NCI-H446 treated with DMSO at 0.1 percent for 48 hours (cell line): ENCODE measurements around the gene MAPKAPK3.

Experiments
- DNase-seq: peaks from one replicate; lab custom pipeline; 2025; lab: John Stamatoyannopoulos, UW

MAPKAPK3 gene

DNA sequence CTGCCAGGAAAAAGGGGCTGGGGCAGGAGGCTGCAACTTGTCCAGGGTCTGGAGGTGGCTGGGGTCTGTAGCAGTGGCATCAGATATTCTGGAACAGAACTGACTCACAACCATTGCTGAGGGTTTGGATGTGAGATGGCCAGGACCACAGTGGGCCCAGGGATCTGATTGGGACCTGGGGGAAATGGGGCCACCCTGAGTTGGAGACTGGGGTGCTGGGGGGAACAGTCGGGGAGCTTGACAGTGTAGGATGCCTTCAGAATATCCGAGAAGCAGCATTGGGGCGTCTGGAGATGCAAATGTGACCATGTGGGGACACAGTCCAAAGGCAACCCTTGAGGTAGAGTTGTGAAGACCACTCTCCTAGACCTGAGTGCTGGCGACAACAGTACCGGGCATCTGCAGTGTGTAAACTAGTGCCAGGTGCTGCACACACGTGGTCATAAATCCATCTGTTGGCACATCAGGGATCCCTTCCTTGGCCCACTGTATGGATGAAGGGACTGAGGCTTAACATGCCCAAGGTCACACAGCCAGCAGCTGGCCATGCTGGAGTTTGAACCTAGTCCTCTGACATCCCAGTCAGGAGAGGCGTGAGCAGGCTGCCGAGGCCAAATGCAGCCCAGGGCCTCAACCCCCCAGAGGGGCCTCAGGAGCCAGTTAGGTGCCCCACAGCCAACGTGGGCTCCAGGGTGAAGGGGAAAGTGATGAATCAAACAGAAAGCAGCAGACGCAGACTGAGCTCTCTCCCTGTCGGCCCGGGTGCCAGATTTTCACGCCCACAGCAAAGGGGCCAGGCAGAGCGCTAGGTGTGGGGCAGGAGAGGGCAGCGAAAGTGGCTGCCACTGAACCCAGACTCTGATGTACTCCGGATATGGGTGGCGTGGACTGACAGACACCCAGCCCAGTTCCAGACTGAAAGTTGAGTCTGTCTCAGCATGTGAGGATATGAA, 28.9 kb upstream of the MAPKAPK3 start:
- no peak for DNase-seq

DNA sequence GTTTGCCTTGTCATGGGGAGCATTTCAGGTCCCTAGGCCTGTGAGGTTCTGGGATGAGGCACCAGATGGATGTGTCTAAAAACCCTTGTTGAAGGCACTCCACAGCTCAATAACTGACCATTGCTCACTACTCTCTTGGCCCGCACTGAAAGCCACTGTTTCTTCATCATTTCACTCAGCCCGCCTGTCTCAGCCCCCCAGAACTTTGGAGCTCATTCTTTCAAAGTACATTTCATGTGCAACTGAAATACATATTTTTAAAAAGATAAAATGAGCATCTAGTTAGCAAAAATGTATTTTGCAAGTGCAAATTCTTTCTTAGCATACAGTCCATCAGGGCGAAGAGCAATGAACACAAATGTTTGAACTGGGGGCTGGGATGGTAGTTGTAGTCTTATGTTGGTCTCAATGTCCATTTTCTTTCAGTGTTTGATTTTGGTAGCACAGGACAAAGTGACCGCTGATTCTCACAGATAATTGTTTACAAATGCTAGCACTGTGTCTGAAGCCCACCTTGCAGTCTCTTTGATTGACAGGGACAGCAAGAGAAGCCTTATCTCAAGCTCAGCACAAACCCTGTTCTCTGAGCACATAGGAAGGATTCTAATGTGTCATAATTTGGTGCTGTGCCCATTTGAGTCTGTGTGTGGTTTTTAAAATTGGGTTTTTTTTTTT, 28.1 kb upstream of the MAPKAPK3 start:
- DNase-seq: no peak

DNA sequence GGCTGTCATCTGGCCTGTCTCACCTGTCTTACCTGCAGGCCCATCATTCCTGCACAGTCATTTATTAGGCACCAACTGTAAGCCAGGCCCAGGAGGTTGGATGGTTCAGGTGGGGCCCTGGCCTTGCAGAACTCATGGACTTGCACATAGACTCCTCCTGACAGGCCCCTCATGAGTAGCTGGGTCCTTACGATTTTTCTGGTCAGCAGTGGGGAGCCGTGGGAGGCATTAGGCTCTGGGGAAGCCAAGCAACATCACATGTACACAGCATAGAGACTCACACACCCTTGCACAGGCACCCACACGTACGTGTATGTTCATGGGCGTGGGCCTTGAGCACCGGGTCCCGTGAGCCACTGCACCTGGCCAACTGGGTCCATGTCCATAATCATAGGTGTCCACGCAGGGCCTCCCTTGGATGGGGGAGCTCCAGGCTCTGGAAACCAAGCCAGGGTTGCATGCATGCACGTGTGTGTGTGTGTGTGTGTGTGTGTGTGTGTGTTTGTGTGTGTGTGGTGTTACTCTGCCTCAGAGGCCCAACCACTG, 25.7 kb upstream of the MAPKAPK3 start:
- DNase-seq: no peak

DNA sequence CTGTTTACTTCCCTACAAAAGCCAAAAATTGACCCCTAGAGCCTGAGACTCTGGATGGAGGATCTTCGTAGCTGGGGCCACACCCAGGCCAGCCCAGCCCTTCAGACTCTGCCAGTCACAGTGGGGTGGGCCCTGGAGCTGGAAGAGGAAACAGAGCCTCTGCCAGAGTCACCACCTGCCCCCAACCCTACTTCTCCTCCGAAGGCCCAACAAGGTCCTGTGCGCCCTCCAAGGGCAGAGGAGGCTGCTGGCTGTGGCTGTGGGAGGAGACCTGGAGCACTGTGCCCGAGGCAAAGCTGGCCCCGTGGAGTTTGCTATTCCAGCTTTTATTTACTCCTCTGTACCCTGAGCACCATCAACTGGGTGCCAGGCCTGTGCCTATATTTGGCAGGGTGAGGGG, 24.4 kb upstream of the MAPKAPK3 start:
- DNase-seq: no peak

DNA sequence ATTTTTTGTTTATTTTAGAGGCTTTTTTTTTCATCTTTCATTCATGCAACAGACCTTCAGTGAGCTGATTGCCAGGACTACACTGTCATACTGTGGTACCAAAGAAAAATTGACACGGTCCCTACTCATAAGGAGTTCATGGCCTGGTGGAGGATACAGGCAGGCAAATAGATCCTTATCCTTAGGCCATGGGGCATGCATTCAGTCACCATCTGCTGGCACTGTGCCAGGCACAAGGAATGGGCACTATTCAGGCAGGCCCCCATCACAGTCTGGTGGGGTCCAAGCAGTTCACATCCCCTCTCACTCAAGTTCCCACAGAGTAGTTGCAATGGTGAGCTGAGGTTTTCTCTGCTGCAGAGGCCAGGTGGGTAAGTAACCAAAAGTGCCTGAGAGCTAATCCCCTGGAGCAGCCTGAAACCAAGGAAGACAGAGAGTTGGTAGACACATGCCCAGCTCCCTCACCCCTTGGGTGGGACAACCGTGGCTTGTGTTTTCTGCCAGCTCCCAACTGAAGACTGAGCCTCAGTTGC, 22.6 kb upstream of the MAPKAPK3 start:
- DNase-seq: no peak

DNA sequence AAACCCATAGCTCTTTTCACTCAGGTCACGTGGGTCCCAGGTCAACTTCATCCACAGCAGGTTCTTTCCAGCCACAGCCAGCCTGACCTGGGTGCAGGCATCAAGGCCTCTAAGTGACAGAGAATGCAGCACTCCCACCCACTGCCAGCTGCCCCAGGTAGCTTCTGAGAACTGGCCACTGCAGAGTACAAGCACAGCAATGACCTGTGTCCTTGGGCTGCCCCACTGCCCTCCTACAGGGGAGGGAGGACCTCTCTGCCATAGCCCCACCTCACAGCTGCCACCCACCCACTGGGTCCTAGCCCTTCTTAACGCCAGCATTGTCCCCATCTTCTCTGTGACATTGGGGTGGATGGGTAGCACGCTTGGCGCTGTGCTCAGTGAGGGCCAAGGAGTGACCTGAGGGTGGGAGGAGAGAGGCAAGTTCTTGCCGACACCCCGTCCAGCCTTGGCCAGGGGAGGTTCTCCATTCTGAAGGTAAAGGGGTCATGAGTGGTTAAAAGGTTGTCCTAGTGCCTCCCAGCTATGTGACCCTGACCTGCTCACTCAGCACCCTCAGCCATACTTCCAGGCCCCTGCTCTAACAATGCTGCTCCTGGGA, 17.7 kb upstream of the MAPKAPK3 start:
- no peak for DNase-seq

DNA sequence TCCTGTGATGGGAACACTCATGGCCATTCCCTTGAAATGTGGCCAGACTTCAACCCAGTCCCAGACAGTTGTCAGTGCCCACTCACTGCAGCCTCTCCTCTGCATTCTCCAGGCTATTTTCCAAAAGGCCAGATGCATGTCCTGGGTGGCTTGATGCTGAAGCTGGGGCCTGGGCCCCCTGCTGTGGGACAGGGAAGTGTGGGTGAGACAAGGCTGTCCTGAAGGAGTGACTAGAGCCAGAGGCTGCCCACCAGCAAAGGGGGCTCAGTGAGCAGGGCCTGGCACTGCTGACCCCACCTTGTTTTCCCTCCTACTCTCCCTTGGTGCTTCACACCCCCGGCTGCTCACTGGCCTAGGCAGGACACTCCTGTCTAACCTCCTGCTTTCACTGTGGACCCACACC, 17.2 kb upstream of the MAPKAPK3 start:
- no peak for DNase-seq

DNA sequence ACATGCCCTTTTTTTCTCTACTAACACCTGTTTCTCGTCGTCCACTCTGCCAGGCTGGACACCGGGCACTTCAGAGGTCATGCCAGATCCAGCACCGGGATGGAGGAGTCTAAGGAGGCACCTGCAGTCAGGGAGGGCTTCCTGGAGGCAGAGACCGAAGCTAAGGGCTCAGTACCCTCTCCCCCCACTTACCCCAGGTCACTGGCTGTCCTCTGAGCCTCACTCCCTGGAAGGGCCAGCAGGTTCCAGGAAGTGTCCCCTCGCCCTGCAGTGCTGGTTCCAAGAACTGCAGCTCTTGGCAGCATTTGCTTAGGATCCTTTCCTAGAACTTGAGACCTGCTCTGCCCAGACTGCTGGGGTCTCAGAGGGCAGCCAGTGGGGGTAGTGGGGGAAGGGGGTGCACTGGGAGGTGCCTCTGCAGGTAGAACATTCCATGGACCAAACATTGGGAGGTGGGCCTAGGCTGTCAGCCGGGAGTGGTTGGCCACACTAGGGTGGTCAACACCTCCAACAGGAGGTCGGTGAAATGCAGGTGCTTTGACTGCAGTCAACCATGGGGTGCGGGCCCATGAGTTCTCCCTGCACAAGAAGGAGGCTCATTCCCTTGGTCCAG, 16.7 kb upstream of the MAPKAPK3 start:
- DNase-seq: no peak

DNA sequence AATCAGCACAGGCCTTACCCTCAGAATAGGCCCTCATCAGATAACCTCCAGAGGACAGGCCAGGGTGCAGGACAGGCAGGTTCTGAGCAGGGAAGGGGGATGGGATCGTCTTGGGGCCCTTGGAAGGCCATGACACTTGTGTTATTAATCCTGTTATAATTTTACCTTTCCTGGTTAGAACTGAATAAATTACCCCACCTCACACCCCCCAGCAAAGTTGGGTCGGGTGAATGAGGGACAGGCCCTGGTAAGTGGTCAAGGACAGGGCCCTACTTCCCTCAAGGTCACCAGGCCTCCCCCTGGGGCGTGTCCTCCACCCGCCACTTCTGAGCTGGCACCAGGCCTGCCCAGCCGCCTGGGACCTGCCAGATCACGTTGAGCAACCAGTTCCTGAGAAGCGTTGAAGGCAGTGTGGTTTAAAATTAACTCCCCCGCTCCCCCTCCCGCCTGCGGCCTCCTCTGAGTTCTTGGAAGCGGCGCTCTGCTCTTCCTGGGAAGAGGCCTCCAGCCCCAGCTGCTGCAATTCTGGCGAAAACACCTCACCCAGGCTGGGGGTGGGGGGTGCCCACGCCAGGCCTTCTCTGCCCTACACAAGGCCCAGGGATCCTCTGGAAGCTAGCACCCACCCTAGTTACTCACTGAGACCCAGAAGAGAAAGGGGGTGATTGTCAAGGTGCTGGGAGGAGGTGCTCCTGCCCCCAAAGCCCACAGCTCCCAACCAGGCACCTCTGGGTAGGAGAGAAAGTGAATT, 15.9 kb upstream of the MAPKAPK3 start:
- DNase-seq: peak; percentile 86

DNA sequence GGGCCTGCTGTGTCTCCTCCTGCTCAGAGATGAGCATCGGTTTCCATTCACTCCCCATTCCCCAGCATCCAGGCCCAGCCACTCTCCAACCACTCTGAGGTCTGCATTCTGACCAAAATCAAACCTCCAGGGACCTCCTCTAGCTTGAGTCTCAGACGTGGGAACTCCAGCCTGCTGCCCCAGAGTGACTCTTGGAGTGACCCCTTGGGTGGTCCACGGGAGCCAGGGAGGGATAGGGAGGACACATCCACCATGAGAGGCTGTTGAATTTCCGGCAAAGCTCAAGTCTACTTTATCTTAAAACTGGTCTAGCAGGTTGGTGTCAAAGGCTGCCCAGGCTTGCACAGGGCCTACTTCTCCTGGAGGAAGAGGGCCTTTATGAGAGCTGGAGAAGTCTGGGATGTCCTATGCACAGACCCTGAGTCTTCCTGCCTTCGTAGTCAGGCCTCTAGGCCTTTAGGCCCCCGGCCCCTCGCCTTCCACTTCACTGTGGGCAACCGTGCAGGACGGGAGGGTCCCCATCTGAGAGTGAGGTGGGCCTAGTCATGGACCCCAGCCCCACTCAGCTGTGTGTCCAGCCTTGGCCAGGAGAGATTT, 14.3 kb upstream of the MAPKAPK3 start:
- DNase-seq: no peak

DNA sequence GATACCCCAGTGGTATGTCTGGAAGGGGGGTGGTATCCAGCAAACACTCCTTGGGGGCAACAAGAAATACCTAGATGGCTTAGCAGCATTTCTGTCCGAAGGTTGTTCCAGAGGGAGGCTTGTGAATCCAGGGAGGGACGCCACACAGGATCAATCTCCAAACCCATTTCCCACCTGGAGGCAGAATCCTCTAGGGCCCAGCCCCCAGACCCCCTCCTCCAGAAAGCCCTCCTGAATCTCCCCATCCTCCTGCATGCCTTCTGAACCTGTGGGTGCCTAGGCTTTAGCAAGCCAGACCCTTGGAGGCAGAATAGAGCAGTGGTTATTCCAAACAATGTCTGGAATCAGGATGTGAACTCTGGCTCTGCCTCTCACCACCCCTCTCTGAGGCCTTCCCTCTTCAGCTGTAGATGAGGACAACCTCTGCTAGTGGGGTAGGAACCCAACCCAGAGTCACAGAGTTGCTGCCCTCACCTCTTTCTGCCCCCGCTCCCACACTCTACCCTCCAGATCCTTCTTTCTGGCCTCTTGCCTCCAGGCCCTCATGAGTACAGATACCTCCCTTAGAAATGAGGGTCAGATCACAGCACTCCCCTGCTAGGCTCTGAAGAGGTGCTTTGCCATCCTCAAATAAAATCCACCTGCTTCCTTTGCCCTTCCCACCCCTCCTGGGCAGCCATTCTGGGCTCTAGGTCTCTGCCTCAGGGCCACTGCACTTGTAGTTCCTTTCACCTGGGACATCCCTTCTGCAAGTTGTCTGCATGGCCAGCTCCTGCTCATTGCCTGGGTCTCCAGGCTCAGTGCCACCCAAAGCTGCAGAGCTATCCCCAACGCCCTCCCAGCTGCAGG, 13.5 kb upstream of the MAPKAPK3 start:
- DNase-seq: no peak

DNA sequence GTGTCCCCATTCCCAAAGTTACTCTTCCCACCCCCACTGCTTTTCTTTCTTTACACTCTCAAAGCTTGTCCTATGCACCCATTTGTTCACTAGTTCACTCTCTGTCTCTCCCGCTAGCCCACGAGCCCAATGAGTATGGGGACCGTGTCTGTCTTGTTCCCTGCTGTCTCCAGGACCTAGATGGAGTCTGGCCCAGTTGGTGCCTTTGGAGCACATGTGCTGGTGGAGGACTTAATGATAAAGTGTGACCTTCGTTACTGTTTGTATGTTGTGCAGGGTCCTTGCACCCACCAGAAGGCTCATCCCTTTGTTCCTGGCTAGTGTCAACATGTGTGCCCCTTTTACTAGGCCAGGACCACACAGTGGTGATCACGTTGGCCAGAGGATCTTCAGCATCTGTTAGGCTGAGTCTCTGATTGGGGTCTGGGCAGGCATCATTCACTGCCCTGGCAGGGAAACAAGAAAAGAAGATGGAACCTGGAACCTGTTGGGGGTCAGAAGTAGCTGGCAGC, 12.8 kb upstream of the MAPKAPK3 start:
- DNase-seq: no peak

DNA sequence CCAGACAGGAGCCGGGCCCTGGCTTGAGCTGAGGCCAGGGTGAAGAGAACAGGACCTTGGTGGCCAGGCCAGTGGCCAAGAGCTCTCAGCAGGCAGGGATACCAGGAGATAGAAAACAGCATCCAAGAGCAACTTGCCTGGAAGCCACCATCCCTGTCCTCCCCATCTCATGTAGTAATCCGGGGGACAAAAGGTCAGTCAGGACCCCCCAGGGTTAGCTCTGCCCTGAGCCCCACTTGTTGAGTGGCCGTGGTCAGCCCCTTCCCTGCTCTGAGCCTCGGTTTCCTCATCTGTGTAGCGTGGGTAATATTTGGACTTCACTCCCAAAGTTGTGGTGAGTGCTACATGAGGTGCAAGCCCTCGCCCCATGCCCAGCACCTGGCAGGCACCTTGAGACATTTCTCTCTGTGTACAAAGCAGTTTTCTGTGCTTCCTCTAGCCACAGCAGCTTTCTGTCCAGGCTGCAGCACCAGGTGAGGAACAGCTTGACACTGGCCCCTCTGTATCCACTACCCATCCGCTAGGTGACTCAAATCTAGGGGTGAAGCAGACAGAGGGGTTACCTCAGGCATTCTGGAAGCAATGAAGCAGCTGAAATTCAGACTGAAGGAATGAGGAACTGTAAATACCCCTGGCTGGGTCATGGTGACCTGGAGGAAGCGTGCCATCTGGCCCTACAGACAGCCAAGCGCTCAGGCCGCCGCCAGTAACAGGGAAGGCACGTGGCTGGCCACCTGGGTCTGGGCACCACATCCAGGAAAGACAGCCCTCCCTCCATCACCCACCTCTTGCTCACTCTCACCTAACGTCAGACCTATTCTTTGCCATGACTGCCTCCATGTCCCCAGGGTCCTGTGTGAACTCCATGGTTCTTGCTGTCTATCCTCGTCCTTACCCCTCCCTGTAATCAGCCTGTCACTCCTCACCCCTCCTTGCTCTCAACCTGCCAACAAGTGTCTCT, 12.0 kb upstream of the MAPKAPK3 start:
- DNase-seq: no peak

DNA sequence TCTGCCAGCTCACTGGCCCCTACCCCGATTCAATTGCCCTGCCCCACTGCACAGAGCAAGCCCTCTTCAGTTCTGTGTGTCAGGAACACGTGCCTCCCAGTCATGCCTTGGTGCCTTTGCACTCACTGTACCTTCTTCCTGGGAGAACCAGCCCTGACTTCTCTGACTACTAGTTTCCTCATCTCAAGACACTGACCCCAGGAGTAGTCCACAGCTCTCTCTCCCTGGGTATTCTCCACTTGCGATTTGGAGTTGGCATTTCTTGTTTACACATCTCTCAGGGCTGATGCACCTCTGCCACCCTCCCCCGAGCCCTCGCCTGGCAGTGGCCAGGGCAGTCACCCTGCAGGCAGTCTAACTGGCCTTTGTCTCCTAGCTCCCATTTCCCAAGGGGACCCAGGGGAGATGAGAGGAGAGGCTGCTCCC, 11.0 kb upstream of the MAPKAPK3 start:
- no peak for DNase-seq

DNA sequence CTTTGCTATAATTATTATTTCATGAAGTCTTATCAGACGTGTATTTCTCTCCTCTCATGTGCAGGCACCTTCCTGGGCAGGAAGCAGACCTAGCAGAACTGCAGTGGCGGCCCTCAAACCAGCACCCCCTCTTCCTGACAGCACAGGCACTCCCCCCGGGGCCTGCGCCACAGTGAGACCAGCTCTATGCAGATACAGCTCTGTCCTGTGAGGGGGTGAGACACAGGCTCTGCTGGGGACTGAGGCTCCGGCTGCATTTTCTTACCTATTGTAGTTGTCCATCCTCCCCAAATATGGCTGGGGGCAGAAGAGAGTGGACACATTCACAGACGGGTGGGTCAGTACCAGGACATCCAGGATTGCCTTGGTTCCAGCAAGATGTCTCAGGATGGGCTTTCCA, 10.4 kb upstream of the MAPKAPK3 start:
- DNase-seq: no peak

DNA sequence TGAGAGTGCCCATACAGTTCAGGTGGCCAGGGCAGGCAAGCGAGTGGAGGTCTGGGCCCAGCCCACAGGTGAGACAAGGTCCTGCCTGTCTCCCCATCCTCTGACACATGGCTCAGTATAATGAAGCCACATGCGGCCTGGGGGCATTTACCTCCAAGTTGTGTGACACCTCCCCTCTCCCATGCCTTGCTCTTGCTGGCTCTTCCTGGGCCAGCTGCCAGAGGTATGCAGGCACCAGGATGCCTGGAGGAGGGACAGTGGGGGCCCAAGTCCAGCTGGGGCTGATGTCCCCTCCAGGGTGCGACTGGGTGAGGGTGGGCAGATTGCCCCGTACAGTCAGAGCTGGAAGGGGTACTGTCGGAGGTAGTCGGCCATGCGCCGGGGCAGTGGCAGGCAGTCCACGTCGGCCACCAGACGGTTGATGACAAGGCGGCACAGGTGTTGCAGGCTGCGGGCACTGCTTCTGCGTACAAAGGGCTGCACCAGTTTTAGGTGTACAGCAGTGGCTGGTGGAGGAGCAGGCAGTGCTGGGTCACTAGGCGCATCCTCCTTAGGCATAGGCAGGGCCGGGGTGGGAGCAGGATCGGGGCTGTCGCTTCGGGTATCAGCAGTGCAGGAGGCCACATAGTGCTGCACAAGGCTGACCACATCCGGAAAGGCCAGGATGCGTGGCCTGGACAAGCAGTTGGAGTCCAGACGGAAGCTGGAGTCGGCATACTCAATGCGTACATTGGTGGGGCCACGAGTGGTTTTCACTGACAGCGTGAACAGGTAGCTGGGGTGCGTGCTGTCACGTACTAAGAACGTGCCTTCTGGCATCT, 9.5 kb upstream of the MAPKAPK3 start:
- no peak for DNase-seq

DNA sequence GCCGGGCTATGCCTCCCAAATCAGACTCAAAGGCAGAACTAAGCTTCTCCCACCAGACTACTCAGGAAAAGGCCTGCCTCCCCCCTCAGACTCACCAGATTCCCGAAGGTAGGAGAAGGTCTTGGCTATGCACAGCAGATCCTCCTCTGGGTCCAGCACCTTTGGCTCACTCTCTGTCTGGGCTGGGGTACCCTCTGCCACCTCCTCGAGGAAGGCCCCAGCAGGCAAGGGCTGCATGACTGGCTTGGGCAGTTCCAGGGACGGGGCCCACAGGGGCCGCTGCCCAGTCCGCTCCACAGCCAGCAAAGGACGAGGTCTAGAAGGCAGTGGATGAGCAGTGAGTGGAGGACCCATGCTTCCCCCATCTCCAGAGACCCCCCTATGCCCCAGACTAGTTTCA, 8.7 kb upstream of the MAPKAPK3 start:
- DNase-seq: no peak
